Stimulated activated CD8-positive, alpha-beta memory T cell treated with anti-CD3 and anti-CD28 coated beads, Interleukin-7, amount 100 ng/mL, for 4 hours (primary cell): Measurements from ENCODE around the gene GIPC1.
"Not testable (repeated sequence)": the region's sequence is repeated elsewhere in the genome, so short reads cannot be mapped to it uniquely, and the experiment has no call there.

ENCODE experiments used
- DNase-seq, 2 donors: peaks; one replicate each; pipeline ENCODE4 v3.0.0-alpha.2; 2020; ENCODE audit warnings: low read depth in 2 of 2

The GIPC1 gene

DNA sequence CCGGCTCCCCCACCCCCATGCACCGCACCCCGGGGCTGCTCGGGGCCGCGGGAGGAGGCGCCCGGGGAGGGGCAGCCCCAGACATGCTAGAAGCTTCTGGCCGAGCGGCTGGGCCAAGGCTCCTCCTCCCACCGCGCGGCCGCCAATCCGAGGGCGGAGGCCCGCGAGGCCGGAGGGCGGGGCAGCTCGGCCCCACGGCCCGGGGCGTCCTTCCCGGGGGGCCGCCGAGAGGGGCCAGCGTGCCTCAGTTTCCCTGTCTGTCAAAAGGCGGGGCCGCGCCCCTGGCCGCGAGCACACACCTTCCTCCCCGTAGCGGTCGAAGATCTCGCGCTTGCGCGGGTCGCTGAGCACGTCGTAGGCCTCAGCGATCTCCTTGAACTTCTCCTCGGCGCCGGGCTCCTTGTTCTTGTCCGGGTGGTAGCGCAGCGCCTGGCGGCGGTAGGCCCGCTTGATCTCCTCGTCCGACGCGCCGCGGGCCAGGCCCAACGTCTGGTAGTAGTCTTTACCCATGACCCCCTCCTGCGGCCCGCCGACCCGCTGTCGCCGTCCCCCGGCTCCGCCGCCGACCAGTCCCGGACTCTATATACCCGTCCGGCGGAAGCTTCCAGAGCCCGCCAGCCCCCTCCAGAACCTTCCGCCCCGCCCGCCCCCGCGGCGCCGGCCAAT is 22.0 kb upstream of the GIPC1 start, which contains the start of gene DNAJB1:
Gene DNAJB1, minus strand, starts transcription at position 558 of the 666 bp plus-strand sequence. Its CDS starts 48 bp downstream, at position 510.
- peak in 1 of 2 donors; percentile 71 for DNase-seq

DNA sequence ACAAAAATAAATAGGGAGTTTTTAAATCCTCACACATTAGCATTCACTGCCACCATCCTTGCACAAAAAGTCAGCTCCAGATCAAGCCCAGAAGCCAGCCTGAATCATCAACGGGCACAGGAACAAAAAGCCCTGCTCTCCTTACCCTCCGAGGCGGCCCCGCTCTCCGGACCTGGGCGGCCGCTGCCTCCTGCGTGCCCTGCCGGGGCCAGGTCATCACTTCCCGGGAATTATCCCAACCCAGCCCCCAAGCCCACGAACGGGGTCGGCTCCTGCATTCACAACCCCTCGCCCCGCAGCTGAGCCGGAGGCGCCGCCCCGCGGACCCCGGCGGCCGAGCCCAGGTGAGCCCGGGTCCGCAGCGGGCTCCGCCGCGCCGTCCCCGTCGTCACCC is 21.5 kb upstream of the GIPC1 start:
- no peak for DNase-seq

GRCh38 chr19:14516746-14517438 is 21.0 kb upstream of the GIPC1 start:
- DNase-seq = no peak

- DNase-seq = no peak
Observed at GRCh38 chr19:14516048-14516534, 20.2 kb upstream of the GIPC1 start.

GRCh38 chr19:14515501-14516047 is 19.6 kb upstream of the GIPC1 start:
- DNase-seq = no peak

DNA sequence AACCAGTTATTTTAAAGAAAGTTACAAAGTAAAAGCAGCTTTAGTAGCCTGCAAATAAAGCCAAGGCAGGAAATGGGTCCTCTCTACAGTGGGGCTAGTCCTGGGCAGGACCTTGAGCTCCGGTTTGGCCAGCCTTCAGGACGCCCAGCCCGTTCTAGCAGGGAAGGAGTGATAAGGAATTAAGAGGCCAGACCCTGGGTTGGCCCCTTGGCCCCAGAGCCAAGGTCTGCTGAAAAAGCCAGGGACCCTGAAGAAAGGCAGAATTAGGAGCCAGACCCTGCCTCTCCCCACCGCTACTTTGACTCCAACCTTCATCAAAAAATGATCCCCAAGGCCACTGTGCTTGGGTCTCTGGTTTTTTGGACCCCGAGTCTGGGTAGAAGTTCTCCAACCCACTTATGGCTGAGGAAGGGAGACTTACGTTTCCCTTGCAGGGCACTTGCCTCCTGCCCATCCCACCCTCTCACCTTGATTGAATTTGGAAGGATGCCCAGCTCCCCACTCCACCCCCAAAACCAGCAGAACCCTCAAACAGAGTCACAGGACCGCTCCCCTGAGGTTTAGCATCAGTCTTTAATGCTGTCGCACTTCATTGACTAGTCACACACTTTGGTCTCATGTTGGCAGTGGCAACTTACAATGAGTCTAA is 18.4 kb upstream of the GIPC1 start:
- no peak for DNase-seq

DNA sequence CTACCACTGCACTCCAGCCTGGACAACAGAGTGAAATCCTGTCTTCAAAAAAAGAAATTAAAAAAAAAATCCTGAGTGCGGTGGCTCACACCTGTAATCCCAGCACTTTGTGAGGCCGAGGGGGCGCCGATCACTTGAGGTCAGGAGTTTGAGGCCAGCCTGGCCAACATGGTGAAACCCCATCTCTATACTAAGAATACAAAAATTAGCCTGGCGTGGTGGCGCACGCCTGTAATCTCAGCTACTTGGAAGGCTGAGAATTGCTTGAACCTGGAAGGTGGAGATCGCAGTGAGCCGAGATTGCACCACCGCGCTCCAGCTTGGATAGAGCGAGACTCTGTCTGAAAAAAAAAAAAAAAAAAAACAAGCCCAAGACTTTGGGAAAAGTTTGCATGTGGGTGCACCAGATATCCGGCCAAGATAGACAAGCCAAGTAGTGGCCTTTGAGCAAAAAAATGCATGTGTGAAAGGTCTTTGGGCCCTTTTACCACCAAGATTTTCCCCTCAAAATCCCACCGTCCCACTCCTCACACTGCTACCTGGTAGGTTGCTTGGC is 16.6 kb upstream of the GIPC1 start:
- no peak for DNase-seq

DNA sequence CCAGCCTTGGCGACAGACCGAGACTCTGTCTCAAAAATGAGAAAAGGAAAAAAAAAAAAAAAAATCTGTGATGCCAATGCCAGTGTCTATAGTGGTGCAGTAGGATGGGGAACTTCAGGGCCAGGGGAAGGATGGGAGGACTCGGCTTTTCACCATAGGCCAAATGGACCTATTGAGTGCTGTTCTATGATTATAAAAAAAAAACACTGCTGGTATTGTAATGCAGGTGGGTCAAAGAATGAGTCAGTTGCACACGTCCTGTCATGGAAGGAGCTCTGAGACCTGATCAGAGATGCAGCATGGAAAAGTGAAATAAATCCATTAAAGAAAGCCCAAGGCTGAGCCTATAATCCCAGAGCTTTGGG is 15.3 kb upstream of the GIPC1 start:
- no peak for DNase-seq

GRCh38 chr19:14510311-14511228 is 14.6 kb upstream of the GIPC1 start:
- no peak for DNase-seq

- no peak for DNase-seq
Observed at GRCh38 chr19:14507704-14508542, 12.0 kb upstream of the GIPC1 start.

GRCh38 chr19:14505488-14506239 is 9.7 kb upstream of the GIPC1 start:
- DNase-seq = peak; percentile 33 to 47

DNA sequence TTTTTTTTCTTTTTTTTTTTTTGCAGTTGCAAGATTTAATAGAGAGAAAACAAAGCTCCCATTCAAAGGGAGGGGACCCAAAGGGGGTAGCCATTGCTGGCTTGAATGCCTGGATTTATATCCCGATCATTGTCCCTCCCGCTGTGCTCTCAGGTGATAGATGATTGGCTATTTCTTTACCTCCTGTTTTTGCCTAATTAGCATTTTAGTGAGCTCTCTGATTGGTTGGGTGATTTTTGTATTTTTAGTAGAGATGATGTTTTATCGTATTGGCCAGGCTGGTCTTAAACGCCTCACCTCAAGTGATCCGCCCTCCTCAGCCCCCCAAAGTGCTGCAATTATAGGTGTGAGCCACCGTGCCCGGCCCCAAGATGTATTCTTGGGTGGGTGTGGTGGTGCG is 8.6 kb upstream of the GIPC1 start:
- DNase-seq = not testable (repeated sequence)

- no peak for DNase-seq
Observed at GRCh38 chr19:14503285-14503684, 7.4 kb upstream of the GIPC1 start.

DNA sequence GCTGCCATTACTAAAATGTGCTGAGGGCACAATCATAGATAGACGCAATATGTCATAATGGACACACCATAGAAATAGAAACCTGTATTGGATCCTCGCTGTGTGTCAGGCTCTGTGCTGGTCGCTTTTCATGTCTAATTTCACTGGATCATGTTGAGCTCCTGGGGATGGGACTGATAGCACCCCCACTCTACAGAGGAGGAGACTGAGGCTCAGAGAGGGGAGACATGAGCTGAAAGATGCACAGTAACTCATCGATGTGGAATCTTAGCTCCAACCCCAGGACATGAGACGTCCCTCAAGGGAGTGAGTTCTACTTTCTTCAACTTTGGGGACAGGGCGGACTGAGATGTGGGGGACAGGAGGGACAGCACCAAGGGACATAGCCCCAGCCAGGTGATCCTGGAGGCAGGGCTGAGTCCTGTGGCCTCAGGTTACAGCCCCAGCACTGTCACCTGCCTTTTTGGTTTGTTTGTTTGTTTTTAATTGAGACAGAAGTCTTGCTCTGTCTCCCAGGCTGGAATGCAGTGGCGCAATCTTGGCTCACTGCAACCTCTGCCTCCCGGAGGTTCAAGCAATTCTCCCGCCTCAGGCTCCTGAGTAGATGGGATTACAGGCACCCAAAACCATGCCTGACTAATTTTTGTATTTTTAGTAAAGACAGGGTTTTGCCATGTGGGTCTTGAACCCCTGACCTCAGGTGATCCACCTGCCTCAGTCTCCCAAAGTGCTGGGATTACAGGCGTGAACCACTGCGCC is 6.6 kb upstream of the GIPC1 start:
- DNase-seq = no peak

GRCh38 chr19:14497228-14497921 is 1.4 kb upstream of the GIPC1 start:
- no peak for DNase-seq

DNA sequence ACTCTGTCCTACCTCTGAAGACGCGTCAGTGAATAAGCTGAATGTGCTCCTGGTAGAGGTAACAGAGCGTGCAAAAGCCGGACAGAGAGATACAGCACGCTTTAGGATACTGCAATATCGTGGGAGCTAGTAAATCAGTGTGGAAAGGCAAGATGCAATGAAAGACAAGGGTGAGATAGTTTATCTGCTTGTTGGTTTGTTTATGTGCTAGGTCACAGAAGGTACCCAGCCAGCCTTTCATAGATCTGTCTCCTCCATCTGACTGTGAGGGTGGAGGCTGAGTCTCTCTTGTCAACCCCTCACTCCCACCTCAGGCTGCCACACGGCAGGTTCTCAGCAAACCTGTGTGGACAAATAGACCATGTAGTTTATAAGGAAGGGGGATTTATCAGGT is 904 bp upstream of the GIPC1 start:
- no peak for DNase-seq

DNA sequence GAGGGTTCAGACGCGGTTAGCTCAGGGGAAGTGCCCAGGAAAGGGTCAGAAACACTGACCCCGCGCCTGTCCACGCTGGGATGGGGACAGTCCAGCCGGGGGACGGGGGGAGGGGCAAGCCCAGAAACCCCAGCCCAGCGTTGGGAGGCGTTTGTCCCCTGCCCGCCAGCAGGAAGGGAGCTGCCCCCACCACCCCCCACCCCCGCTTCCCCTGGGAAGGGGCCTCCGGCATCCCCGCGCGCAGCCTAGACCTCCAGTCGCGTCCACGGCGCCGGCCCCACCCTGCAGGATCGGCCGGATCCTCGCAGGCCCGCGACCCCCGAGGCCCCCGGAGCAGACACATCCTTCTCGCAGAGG is 277 bp downstream of the GIPC1 start:
- DNase-seq = no peak
